22Rv1 (cell line): Measurements from ENCODE around the gene DGKI.

Experiments used
- H3K27ac ChIP-seq: fragments of 450-650 bp; 2 replicates; pipeline ENCODE4 v1.5.1; 2017
- ZFX ChIP-seq: fragments of 450-650 bp; IDR thresholded peaks from 2 replicates; pipeline ENCODE4 v1.6.1; 2017; ENCODE audit warnings: antibody characterized with exemption, borderline replicate concordance
- TF ChIP-seq, protein P1 (sequence below): fragments of 450-650 bp; IDR thresholded peaks from 2 replicates; pipeline ENCODE4 v1.5.1; 2017; ENCODE audit warnings: mild to moderate bottlenecking

DGKI gene

DNA sequence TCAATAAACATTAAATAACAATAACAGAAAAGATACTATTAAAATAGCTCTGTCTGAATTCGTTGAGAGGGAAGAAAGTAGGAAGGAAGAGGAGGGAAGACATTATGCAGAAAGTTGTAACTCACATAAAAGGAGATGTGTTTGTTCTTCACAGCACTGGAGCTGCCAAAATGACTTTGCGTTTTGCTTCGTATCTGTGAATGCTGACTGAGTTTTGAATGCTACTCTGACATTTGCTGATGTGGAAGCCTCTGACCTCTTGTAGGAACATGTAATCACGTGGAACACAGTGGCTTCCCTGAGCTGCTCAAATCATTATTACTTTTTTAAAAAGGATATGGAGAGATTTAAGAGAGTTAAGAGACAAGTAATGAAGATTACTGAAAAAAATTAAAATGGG lies 15.6 kb upstream of the DGKI start:
- H3K27ac ChIP-seq, result no peak overlapping the region
- TF ChIP-seq, protein P1, sequence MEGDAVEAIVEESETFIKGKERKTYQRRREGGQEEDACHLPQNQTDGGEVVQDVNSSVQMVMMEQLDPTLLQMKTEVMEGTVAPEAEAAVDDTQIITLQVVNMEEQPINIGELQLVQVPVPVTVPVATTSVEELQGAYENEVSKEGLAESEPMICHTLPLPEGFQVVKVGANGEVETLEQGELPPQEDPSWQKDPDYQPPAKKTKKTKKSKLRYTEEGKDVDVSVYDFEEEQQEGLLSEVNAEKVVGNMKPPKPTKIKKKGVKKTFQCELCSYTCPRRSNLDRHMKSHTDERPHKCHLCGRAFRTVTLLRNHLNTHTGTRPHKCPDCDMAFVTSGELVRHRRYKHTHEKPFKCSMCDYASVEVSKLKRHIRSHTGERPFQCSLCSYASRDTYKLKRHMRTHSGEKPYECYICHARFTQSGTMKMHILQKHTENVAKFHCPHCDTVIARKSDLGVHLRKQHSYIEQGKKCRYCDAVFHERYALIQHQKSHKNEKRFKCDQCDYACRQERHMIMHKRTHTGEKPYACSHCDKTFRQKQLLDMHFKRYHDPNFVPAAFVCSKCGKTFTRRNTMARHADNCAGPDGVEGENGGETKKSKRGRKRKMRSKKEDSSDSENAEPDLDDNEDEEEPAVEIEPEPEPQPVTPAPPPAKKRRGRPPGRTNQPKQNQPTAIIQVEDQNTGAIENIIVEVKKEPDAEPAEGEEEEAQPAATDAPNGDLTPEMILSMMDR, result no peak
- TF ChIP-seq ZFX, result no peak

DNA sequence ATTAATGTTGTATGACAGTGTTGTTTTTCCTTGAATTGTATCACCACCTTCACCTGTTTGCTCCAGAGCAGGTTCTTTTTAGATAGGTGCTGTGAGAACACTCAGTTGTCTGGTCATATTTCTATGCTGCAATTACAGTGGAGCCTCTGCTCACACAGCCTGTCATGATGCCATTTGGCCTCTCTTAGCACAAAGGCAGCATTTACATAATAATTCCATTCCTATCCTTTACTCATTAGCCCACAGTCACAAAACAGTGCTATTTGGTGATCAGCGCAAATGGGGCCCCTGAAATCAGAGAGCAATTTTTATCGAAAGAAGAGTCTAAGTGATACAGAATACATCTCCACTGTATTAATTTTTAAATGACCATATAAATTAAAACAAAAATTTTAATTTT lies 13.8 kb upstream of the DGKI start:
- TF ChIP-seq, protein P1, result no peak
- no peak for TF ChIP-seq ZFX
- no peak overlapping the region for H3K27ac ChIP-seq

DNA sequence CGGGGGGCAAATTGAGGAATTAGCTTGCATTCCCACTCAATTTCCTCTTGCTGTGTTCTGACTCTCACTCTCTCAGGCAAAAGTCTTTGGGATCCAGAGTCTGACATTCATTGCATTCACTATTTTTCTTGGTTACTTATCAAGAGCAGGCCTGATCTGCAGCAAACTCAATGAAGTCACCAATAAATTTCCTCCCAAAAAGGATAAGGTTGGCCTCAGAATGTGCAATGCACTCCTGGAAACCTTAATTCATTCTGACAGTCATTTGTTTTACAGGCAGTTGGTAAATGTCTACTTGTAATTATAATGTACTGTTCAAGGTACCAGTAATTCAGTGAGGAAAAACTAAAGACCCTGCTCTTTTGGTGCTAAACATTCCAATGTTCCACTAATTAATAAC lies 6.3 kb upstream of the DGKI start:
- no peak for TF ChIP-seq ZFX
- TF ChIP-seq, protein P1, result no peak
- H3K27ac ChIP-seq, result no peak overlapping the region

DNA sequence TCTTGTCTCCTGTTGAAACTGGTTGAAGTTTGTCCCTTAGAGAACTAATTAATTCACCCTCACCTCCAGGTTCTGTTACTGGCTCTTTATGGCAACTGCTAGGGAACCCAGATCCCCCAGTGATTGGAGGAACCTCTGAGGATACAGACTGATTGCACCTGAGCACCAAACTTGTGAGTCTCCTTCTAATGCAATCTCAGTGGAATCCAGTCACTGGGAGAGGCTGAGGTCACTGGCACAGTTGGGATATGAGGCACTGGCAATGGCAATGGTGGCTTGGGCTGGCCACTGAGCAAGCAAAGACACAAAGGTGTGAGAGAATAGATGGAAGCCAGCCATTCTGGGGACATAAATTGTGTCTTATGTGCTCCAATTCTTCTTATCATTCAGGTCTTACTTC lies 5.3 kb upstream of the DGKI start:
- no peak overlapping the region for H3K27ac ChIP-seq

DNA sequence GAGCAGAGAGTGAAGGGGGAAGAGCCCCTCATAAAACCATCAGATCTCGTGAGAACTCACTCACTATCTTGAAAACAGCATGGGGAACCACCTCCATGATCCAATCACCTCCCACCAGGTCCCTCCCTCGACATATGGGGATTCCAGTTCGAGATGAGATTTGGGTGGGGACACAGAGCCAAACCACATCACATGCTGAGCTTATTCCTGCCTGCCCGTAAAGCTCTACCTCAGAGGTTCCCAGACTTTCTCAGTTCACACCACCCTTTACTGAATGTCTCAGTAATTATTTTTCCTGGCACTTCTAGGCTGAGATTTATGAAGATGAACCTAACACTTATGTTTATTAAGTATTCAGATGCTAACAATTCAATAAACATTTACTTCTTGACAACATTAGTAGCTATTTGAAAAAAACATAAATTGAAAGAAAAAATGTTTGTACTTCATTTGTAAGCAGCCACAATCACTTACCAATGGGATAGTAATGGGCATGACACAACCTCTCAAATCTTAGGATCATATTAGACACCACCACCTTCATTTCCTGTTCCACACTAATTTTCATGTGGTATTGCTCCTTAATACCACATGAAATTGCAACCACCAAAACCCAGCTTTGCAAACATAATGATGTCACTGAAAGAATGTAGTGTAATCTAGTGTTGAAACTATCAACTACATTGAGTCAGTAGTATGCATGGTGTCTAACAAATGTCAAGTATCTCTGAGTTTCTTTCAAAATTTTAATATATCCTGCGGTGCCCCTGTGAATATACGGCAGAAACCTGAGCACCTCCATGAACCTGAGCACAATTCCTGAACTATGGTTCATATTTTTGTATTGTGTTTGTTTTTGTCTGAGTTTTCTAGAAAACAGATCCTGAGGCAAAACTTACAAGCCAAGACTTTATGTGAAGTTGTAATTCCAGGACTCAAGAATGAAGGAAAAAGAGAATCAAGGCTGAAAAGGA lies 4.5 kb upstream of the DGKI start:
- H3K27ac ChIP-seq, result no peak overlapping the region
- TF ChIP-seq, protein P1, result no peak
- TF ChIP-seq ZFX, result no peak

More for the DNA sequence above, 5.3 kb upstream of the DGKI start:
- TF ChIP-seq ZFX, result no peak
- TF ChIP-seq, protein P1, result no peak

DNA sequence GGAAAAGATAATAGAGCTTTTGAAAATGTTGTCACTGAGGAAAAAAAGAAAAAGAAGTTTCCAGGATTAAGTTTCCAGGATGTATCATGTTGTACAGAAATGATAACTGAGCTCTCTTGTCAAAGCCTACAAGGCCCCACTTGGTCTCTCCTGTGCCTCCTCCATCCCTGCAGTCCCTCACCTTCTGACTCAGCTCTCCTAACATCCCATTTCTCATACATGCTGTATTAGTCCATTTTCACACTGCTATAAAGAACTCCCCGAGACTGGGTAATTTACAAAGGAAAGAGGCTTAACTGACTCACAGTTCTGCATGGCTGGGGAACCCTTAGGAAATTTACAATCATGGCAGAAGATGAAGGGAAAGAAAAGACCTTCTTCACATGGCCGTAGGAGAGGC lies 3.8 kb upstream of the DGKI start:
- no peak for TF ChIP-seq ZFX
- TF ChIP-seq, protein P1, result no peak
- H3K27ac ChIP-seq, result no peak overlapping the region

DNA sequence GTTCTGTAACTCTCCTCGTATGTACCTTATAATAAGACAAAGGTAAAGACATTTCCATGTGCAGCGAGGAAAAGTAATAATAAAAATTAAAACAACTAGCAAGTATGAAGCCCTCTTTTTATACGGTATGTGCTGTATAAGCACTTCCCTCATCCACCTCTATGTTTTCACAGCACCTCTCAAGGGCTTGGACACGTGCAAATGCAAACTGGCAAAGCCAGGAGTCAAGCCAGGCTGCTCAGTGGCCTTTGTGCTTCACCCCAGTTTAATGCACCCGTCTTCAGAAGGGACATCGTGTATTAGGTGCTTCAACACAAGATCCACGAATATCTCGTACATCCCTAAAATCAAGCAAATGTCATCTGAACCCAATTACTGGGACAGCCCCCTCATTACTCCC lies 1.3 kb upstream of the DGKI start:
- no peak overlapping the region for H3K27ac ChIP-seq
- no peak for TF ChIP-seq ZFX
- TF ChIP-seq, protein P1, result no peak
